HepG2 (cell line): Measurements from ENCODE around the gene GYS2. TPM values are rescaled to one million over a fixed set of nuclear protein-coding genes. Genes with fewer than 3 reads are reported as not detected.

ENCODE experiments used
- ATAC-seq: fragments of 200-7000 bp; cut with Tn5 transposase; 3 replicates; pipeline ENCODE4 v1.9.1; 2020; ENCODE audit warnings: mild to moderate bottlenecking, moderate library complexity
- BruUV-seq: library from RNA; stranded (reverse); fragments of 400-500 nt; replicated peaks from 2 replicates; lab custom pipeline; 2021; lab: Mats Ljungman, UMichigan
- CTCF ChIA-PET: fragments of 300-600 bp; formaldehyde crosslinking; extraction: SDS; loops from one replicate; lab custom pipeline; 2021; ENCODE audit warnings: low total read pairs, inconsistent platforms, low intra/inter-chr PET ratio; lab: Yijun Ruan, JAX
- POLR2A ChIA-PET: fragments of 350-600 bp; sonication (Branson Sonifier 250); formaldehyde crosslinking; loops from one replicate; lab custom pipeline; 2020; ENCODE audit warnings: antibody characterized with exemption, inconsistent platforms; lab: Yijun Ruan, JAX
- DNase-seq: peaks from one replicate; pipeline ENCODE4 v3.0.0-alpha.2; 2015; ENCODE audit warnings: low spot score
- FAIRE-seq: peaks from 3 replicates; lab custom pipeline; 2011; peaks lifted over from hg19 to GRCh38; lab: Jason Lieb, UNC
- H2AFZ ChIP-seq: one replicate; pipeline ENCODE4 v1.6.1; 2011; ENCODE audit warnings: low read length, inconsistent platforms
- H3K27ac ChIP-seq: fragments of 300-600 bp; 3 replicates; pipeline ENCODE4 v1.8.0; 2011; ENCODE audit warnings: mixed run types, mild to moderate bottlenecking, mixed read lengths, low read length, inconsistent platforms; ENCODE audit not compliant: insufficient read depth; ENCODE audit errors: extremely low read length
- H3K27me3 ChIP-seq, 2 experiments: fragments of 200-600 bp in 1 of 2; 2 replicates in 1 of 2; 3 replicates in 1 of 2; pipeline versions ENCODE4 v1.6.0 to v1.8.0; 2011; ENCODE audit warnings: low read length in 2 of 2, mild to moderate bottlenecking in 2 of 2, moderate library complexity in 2 of 2, inconsistent platforms in 1 of 2; ENCODE audit not compliant: insufficient read depth in 2 of 2, control insufficient read depth in 1 of 2
- H3K36me3 ChIP-seq, 2 experiments: fragments of 200-600 bp in 1 of 2; replicated peaks in 1 of 2; 2 replicates in 1 of 2; 3 replicates in 1 of 2; pipeline versions ENCODE4 v1.5.1 to v1.8.0; 2011; ENCODE audit warnings: low read length in 2 of 2, inconsistent platforms in 1 of 2; ENCODE audit not compliant: insufficient read depth in 2 of 2, control insufficient read depth in 1 of 2
- H3K4me1 ChIP-seq: 2 replicates; pipeline ENCODE4 v1.5.1; 2012; ENCODE audit warnings: low read length, inconsistent platforms; ENCODE audit not compliant: insufficient read depth
- H3K4me2 ChIP-seq: 2 replicates; pipeline ENCODE4 v1.6.0; 2011; ENCODE audit warnings: low read depth, low read length, inconsistent platforms
- H3K4me3 ChIP-seq, 3 experiments: fragments of 200-600 bp in 1 of 3; sonication (generic), shearing (Covaris generic) in 1 of 3; replicated peaks in 1 of 3; 2 replicates each; pipeline ENCODE4 v1.5.1; 2011 to 2016; ENCODE audit warnings: low read length in 3 of 3, inconsistent platforms in 2 of 3, low read depth in 2 of 3, mild to moderate bottlenecking in 2 of 3, control low read depth in 1 of 3, mixed read lengths in 1 of 3; ENCODE audit not compliant: insufficient read depth in 1 of 3
- H3K79me2 ChIP-seq: one replicate; pipeline ENCODE4 v1.6.1; 2011; ENCODE audit warnings: low read length, inconsistent platforms; ENCODE audit not compliant: insufficient read depth
- H3K9ac ChIP-seq: 2 replicates; pipeline ENCODE4 v1.6.0; 2011; ENCODE audit warnings: mild to moderate bottlenecking, low read depth, low read length, inconsistent platforms; ENCODE audit not compliant: insufficient read depth
- H3K9me3 ChIP-seq: 2 replicates; pipeline ENCODE4 v1.5.1; 2012; ENCODE audit warnings: mild to moderate bottlenecking, low read length
- H4K20me1 ChIP-seq: 2 replicates; pipeline ENCODE4 v1.6.0; 2011; ENCODE audit warnings: inconsistent platforms, mild to moderate bottlenecking, low read length, moderate library complexity; ENCODE audit not compliant: insufficient read depth
- NR2C2 ChIP-seq: sonication (generic); formaldehyde crosslinking; IDR thresholded peaks from 2 replicates; pipeline ENCODE4 v1.4.0; 2020; ENCODE audit warnings: missing genetic modification reagents, mild to moderate bottlenecking, moderate library complexity, borderline replicate concordance
- TBX3 ChIP-seq: fragments of 450-650 bp; IDR thresholded peaks from 2 replicates; pipeline ENCODE4 v1.6.1; 2017; ENCODE audit warnings: antibody characterized with exemption, mild to moderate bottlenecking, inconsistent platforms, borderline replicate concordance
- ZNF7 ChIP-seq: IDR thresholded peaks from 2 replicates; pipeline ENCODE4 v1.6.1; 2016; ENCODE audit warnings: missing biosample characterization, missing genetic modification reagents
- WGBS: methylation state at CpG from one replicate; pipeline ENCODE4 v1.1.6; 2017; ENCODE audit warnings: low lambda C conversion rate; 5-methylcytosine and 5-hydroxymethylcytosine counted together
- in situ Hi-C: cut with HindIII; loops from 2 replicates; pipeline ENCODE4 v1.10.0; 2017; ENCODE audit warnings: low pct_unique_long_range_greater_than_20kb; ENCODE audit not compliant: extremely low pct_ligation_motif_present
- intact Hi-C: fragments of 100-400 bp; cut with micrococcal nuclease; formaldehyde crosslinking; loops from one replicate; pipeline ENCODE4 v1.10.0; 2022; ENCODE audit not compliant: unreplicated experiment
- polyA plus RNA-seq, 8 experiments: library from polyadenylated mRNA; depleted of rRNA in 3 of 8; stranded (reverse) in 7 of 8; unstranded in 1 of 8; fragments of >200 nt; fragmentation: Illumina TruSeq in 4 of 8; extraction: Trizol in 4 of 8; gene quantifications; 2 replicates each; pipeline versions ENCODE4 v1.2.1 to v1.2.3, GENCODE V29; 2011 to 2016; ENCODE audit warnings: low read depth in 4 of 8, missing spikeins in 1 of 8, mixed read lengths in 1 of 8; ENCODE audit not compliant: insufficient read depth in 1 of 8
- total RNA-seq, 5 experiments: library from RNA; depleted of rRNA; stranded (reverse); fragments of >200 nt; fragmentation: Illumina TruSeq; extraction: Trizol; gene quantifications; 2 replicates each; pipeline ENCODE4 v1.2.3, GENCODE V29; 2016; ENCODE audit warnings: low read depth in 1 of 5
- TF ChIP-seq, protein P1 (sequence below): IDR thresholded peaks from 2 replicates; pipeline ENCODE4 v1.6.1; 2016; ENCODE audit warnings: low read depth, borderline replicate concordance
- TF ChIP-seq, protein P2 (sequence below): sonication (generic); formaldehyde crosslinking; IDR thresholded peaks from 2 replicates; pipeline ENCODE4 v1.4.0; 2020; ENCODE audit warnings: missing genetic modification reagents
- TF ChIP-seq, protein P3 (sequence below): IDR thresholded peaks from 2 replicates; pipeline ENCODE4 v1.6.1; 2012; ENCODE audit warnings: low read length, improper control_type of control experiment
- TF ChIP-seq, protein P4 (sequence below): sonication (generic); formaldehyde crosslinking; IDR thresholded peaks from 2 replicates; pipeline ENCODE4 v1.4.0; 2020; ENCODE audit warnings: missing genetic modification reagents, mild to moderate bottlenecking, borderline replicate concordance

The GYS2 gene
- total and polyA plus RNA-seq, 2 of the 13 experiments (the other 11 are each of a cell fraction or from before 2014, with no cell fraction given), result not detected

DNA sequence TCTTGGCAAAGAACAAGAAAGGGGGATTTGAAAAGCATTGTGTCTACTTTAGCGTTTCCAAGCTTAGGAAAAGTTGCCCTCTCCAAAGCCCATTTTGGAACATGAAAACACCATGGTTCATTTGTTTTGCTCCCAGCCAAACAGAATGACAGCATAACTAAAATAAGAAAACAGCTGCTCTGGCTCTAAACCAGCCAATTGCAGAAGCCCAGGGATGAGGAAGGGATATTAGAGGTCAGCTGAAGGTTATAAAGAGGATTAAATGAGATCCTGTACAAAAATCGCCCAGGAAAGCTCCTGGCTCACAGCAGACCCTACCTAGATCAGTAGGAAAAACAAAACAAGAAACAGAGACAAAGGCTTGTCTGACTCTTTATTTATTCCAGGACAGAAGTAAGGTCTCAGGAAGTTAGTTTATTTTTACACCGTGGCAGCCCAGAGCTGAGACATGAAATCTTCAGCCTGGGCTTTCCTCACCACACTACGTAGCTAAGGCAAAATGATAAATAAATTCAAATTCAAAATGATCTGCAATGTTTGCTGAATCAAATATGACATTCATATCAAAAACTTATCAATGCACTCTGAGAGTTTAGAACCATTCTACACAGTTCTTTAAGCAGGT is 52.7 kb downstream of the GYS2 start:
- BruUV-seq, result no TSS peak
- Histone ChIP-seq H3K4me1 (peaks cover 7% of the 10 kb centered on the region), H3K36me3 (no peaks in the 10 kb centered on the region), H4K20me1 (no peaks in the 10 kb centered on the region), H3K4me2 (no peak overlapping the region), H3K27me3 (no peaks in the 10 kb centered on the region), H2AFZ (no peak overlapping the region), H3K9ac (no peak overlapping the region), H3K9me3 (no peaks in the 10 kb centered on the region), H3K79me2 (no peaks in the 10 kb centered on the region), H3K4me3 (no peak overlapping the region), H3K27ac (no peak overlapping the region)
- WGBS, result 31% methylated on average over 4 of the region's 4 CpGs
- DNase-seq, result no peak
- ChIA-PET CTCF (no interaction called here), POLR2A (no interaction called here)
- in situ Hi-C loops, result no loop called here
- ATAC-seq, result no peak
- intact Hi-C loops, result no loop called here
- no peak for FAIRE-seq
- TF ChIP-seq TBX3, result no peak
- TF ChIP-seq, protein P1, sequence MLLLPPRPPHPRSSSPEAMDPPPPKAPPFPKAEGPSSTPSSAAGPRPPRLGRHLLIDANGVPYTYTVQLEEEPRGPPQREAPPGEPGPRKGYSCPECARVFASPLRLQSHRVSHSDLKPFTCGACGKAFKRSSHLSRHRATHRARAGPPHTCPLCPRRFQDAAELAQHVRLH, result no peak
- TF ChIP-seq, protein P2, sequence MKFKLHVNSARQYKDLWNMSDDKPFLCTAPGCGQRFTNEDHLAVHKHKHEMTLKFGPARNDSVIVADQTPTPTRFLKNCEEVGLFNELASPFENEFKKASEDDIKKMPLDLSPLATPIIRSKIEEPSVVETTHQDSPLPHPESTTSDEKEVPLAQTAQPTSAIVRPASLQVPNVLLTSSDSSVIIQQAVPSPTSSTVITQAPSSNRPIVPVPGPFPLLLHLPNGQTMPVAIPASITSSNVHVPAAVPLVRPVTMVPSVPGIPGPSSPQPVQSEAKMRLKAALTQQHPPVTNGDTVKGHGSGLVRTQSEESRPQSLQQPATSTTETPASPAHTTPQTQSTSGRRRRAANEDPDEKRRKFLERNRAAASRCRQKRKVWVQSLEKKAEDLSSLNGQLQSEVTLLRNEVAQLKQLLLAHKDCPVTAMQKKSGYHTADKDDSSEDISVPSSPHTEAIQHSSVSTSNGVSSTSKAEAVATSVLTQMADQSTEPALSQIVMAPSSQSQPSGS (CRISPR knock-in tag), result no peak
- TF ChIP-seq, protein P3, sequence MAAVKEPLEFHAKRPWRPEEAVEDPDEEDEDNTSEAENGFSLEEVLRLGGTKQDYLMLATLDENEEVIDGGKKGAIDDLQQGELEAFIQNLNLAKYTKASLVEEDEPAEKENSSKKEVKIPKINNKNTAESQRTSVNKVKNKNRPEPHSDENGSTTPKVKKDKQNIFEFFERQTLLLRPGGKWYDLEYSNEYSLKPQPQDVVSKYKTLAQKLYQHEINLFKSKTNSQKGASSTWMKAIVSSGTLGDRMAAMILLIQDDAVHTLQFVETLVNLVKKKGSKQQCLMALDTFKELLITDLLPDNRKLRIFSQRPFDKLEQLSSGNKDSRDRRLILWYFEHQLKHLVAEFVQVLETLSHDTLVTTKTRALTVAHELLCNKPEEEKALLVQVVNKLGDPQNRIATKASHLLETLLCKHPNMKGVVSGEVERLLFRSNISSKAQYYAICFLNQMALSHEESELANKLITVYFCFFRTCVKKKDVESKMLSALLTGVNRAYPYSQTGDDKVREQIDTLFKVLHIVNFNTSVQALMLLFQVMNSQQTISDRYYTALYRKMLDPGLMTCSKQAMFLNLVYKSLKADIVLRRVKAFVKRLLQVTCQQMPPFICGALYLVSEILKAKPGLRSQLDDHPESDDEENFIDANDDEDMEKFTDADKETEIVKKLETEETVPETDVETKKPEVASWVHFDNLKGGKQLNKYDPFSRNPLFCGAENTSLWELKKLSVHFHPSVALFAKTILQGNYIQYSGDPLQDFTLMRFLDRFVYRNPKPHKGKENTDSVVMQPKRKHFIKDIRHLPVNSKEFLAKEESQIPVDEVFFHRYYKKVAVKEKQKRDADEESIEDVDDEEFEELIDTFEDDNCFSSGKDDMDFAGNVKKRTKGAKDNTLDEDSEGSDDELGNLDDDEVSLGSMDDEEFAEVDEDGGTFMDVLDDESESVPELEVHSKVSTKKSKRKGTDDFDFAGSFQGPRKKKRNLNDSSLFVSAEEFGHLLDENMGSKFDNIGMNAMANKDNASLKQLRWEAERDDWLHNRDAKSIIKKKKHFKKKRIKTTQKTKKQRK, result no peak
- no peak for TF ChIP-seq ZNF7
- TF ChIP-seq NR2C2, result no peak
- TF ChIP-seq, protein P4, sequence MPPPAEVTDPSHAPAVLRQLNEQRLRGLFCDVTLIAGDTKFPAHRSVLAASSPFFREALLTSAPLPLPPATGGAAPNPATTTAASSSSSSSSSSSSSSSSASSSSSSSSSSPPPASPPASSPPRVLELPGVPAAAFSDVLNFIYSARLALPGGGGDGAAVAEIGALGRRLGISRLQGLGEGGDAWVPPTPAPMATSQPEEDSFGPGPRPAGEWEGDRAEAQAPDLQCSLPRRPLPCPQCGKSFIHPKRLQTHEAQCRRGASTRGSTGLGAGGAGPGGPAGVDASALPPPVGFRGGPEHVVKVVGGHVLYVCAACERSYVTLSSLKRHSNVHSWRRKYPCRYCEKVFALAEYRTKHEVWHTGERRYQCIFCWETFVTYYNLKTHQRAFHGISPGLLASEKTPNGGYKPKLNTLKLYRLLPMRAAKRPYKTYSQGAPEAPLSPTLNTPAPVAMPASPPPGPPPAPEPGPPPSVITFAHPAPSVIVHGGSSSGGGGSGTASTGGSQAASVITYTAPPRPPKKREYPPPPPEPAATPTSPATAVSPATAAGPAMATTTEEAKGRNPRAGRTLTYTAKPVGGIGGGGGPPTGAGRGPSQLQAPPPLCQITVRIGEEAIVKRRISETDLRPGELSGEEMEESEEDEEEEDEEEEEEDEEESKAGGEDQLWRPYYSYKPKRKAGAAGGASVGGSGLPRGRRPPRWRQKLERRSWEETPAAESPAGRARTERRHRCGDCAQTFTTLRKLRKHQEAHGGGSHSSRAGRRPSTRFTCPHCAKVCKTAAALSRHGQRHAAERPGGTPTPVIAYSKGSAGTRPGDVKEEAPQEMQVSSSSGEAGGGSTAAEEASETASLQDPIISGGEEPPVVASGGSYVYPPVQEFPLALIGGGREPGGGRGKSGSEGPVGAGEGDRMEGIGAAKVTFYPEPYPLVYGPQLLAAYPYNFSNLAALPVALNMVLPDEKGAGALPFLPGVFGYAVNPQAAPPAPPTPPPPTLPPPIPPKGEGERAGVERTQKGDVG, result no peak
